ENCODE results near the gene HUNK. TPM values are rescaled to one million over a fixed set of nuclear protein-coding genes. Genes with fewer than 3 reads are reported as not detected.

The HUNK gene
- total and polyA plus RNA-seq, 2 donors (not counting 1 experiment from before 2014, with no cell fraction given): 0.01 to 0.07 TPM

DNA sequence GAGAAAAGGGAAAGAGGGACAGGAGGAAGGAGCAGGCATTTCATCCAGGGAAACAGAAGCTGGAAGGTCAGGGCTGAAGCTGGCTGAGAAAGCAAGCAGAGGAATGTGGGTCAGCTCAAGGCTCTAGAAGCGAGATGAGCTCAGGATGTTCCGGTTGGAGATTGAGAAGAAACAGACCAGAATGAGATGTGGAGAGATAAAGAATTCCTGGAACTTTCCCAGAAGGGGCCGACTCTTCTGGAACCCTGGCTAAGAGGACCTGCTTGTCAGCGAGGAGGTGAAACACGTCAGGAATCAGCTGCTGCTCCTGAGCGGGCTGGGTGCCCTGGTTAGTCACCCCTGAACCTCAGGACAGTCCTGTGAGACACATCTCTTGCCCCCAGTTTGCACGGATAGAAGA, 75.9 kb downstream of the HUNK start:
- H3K36me3 ChIP-seq (replicated peaks in 1 of 2; ENCODE audit: control extremely low read depth in 1 of 2, control insufficient read depth in 1 of 2, extremely low read depth in 1 of 2, insufficient read depth in 2 of 2, low read length in 1 of 2): no peaks in the 10 kb centered on the region
- H3K27ac ChIP-seq (ENCODE audit: low read length in 2 of 2): no peak overlapping the region
- H3K27ac Mint-ChIP-seq: no peak overlapping the region
- POLR2A ChIA-PET: no interaction called here
- intact Hi-C loops (cut with micrococcal nuclease): no loop called here
- TF ChIP-seq, protein P1, sequence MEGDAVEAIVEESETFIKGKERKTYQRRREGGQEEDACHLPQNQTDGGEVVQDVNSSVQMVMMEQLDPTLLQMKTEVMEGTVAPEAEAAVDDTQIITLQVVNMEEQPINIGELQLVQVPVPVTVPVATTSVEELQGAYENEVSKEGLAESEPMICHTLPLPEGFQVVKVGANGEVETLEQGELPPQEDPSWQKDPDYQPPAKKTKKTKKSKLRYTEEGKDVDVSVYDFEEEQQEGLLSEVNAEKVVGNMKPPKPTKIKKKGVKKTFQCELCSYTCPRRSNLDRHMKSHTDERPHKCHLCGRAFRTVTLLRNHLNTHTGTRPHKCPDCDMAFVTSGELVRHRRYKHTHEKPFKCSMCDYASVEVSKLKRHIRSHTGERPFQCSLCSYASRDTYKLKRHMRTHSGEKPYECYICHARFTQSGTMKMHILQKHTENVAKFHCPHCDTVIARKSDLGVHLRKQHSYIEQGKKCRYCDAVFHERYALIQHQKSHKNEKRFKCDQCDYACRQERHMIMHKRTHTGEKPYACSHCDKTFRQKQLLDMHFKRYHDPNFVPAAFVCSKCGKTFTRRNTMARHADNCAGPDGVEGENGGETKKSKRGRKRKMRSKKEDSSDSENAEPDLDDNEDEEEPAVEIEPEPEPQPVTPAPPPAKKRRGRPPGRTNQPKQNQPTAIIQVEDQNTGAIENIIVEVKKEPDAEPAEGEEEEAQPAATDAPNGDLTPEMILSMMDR (IDR thresholded peaks at IDR 0.05): no peak
- no peak for TF ChIP-seq EZH2 (IDR thresholded peaks at IDR 0.05; ENCODE audit: borderline replicate concordance, insufficient read depth, low read depth, low read length, poor library complexity, severe bottlenecking)
- H3K27me3 ChIP-seq (replicated peaks in 1 of 4; ENCODE audit: control extremely low read depth in 1 of 4, control insufficient read depth in 3 of 4, insufficient read depth in 4 of 4, low read length in 3 of 4): no peaks in the 10 kb centered on the region
- H4K20me1 ChIP-seq (ENCODE audit: control insufficient read depth, insufficient read depth, low read length, poor library complexity, severe bottlenecking): no peaks in the 10 kb centered on the region
- H3K27me3 Mint-ChIP-seq: peaks cover 6% of the 10 kb centered on the region
- ATAC-seq (ENCODE audit: low read depth) (no peak), DNase-seq (no peak)
- peaks cover 0 to 2% (median 0%) of the 10 kb centered on the region in 3 donors for H3K9me3 ChIP-seq (ENCODE audit: control extremely low read depth in 1 of 3, control insufficient read depth in 2 of 3, insufficient read depth in 1 of 3, low read length in 2 of 3)
- CTCF ChIA-PET: no interaction called here
- no peaks in the 10 kb centered on the region for H3K4me1 ChIP-seq (ENCODE audit: control insufficient read depth in 2 of 2, insufficient read depth in 2 of 2, low read length in 2 of 2)
- no peak overlapping the region for H3K4me3 ChIP-seq (ENCODE audit: control extremely low read depth in 1 of 5, extremely low read depth in 1 of 5, insufficient read depth in 1 of 5, low read depth in 2 of 5, low read length in 4 of 5)
- WGBS (ENCODE audit: insufficient coverage): 84% methylated on average over 7 of the region's 7 CpGs
- no peaks in the 10 kb centered on the region for H3K4me1 Mint-ChIP-seq
- no peak overlapping the region for H3K9ac ChIP-seq (ENCODE audit: low read length)
- no peaks in the 10 kb centered on the region for H3K9me3 Mint-ChIP-seq (ENCODE audit: insufficient read depth)
- H3K4me3 Mint-ChIP-seq: no peak overlapping the region
- no peaks in the 10 kb centered on the region for H3K79me2 ChIP-seq (ENCODE audit: control insufficient read depth, insufficient read depth, low read length)
- no peak overlapping the region for H3K4me2 ChIP-seq (replicated peaks; ENCODE audit: low read depth, low read length, poor library complexity, severe bottlenecking)
- H2AFZ ChIP-seq (ENCODE audit: insufficient read depth, low read depth, low read length, poor library complexity, severe bottlenecking): no peak overlapping the region

DNA sequence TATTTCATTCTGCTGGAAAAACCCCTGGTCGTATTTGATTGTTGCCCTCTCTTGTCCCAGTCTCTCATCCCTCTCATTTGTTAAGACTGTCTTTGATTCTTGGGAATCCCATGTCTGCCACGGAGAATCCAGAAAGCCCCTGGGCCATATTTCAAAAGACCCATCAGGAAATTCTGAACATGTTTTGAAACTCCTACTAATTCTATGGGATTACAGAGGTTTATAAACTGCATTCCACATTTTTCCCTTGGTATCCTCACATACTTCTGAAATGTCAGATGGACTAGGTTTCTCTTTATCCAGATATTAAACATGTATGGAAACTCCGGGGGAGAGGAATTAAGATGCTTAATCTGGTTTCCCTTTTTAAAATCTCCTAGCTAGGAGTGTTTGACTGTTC, 80.0 kb downstream of the HUNK start:
- no peaks in the 10 kb centered on the region for H3K4me1 ChIP-seq (ENCODE audit: control insufficient read depth in 2 of 2, insufficient read depth in 2 of 2, low read length in 2 of 2)
- no peaks in the 10 kb centered on the region for H3K27me3 ChIP-seq (replicated peaks in 1 of 4; ENCODE audit: control extremely low read depth in 1 of 4, control insufficient read depth in 3 of 4, insufficient read depth in 4 of 4, low read length in 3 of 4)
- ATAC-seq (ENCODE audit: low read depth) (no peak), DNase-seq (no peak)
- H3K4me2 ChIP-seq (replicated peaks; ENCODE audit: low read depth, low read length, poor library complexity, severe bottlenecking): no peak overlapping the region
- H3K4me3 Mint-ChIP-seq: no peak overlapping the region
- no peaks in the 10 kb centered on the region for H4K20me1 ChIP-seq (ENCODE audit: control insufficient read depth, insufficient read depth, low read length, poor library complexity, severe bottlenecking)
- WGBS (ENCODE audit: insufficient coverage): 71% methylated on average over 1 of the region's 3 CpGs
- CTCF ChIA-PET: no interaction called here
- H2AFZ ChIP-seq (ENCODE audit: insufficient read depth, low read depth, low read length, poor library complexity, severe bottlenecking): no peak overlapping the region
- H3K27ac ChIP-seq (ENCODE audit: low read length in 2 of 2): no peak overlapping the region
- no peak overlapping the region for H3K4me3 ChIP-seq (ENCODE audit: control extremely low read depth in 1 of 5, extremely low read depth in 1 of 5, insufficient read depth in 1 of 5, low read depth in 2 of 5, low read length in 4 of 5)
- H3K79me2 ChIP-seq (ENCODE audit: control insufficient read depth, insufficient read depth, low read length): no peaks in the 10 kb centered on the region
- H3K9me3 Mint-ChIP-seq (ENCODE audit: insufficient read depth): no peaks in the 10 kb centered on the region
- H3K9ac ChIP-seq (ENCODE audit: low read length): no peak overlapping the region
- intact Hi-C loops (cut with micrococcal nuclease): no loop called here
- no peak for TF ChIP-seq EZH2 (IDR thresholded peaks at IDR 0.05; ENCODE audit: borderline replicate concordance, insufficient read depth, low read depth, low read length, poor library complexity, severe bottlenecking)
- TF ChIP-seq, protein P1 (IDR thresholded peaks at IDR 0.05): no peak
- H3K27me3 Mint-ChIP-seq: peaks cover 10% of the 10 kb centered on the region
- H3K9me3 ChIP-seq (ENCODE audit: control extremely low read depth in 1 of 3, control insufficient read depth in 2 of 3, insufficient read depth in 1 of 3, low read length in 2 of 3): no peaks in the 10 kb centered on the region
- H3K4me1 Mint-ChIP-seq: no peaks in the 10 kb centered on the region
- POLR2A ChIA-PET: no interaction called here
- H3K27ac Mint-ChIP-seq: no peak overlapping the region
- no peaks in the 10 kb centered on the region for H3K36me3 ChIP-seq (replicated peaks in 1 of 2; ENCODE audit: control extremely low read depth in 1 of 2, control insufficient read depth in 1 of 2, extremely low read depth in 1 of 2, insufficient read depth in 2 of 2, low read length in 1 of 2)

Measured in B cell (primary cell).